ENCODE data around the gene NALF2. TPM values are rescaled to one million over a fixed set of nuclear protein-coding genes. Genes with fewer than 3 reads are reported as not detected.

NALF2 gene
- total RNA-seq, 1 donor, result not detected

DNA sequence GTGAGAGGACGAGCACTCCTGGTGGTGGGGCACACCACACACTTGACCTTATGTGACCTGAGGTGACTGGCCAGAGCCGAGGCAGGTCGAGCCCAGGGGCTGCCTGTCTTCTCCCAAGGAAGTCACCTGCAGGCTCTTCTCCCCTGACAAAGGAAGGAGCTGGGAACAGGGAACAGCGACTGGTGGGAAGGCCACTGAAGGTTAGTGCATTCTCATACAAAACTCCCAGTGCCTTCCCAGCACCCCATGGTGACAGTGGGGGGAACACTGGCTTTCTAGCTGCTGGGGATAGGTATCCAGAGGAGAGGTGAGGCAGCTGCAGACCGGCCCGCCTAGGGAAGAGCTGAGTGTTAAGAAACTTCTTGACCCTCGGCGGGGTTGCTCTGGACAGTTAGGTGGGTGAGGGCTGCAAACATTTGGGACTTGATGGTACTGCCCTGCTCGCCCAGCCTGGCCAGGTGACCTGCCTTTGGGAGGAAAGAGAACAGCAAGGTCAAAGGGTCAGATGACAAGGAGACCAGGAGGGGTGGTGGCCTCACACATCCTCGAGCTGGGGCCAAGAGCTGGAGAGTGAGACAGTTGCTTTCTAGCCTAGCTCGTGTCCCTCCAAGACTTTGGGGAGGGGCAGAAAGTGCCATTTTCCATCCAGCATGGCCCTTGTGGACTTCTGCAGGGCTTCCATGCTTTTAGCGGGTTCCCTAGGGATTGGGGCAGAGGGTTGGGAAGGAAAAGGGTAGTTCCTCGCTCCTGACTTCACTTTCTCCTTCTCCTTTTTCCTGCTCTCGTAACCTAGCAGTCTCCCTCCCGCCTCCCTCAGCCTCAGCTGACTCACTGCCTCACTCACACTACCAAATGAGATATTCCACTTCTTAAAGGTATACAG lies 2.7 kb downstream of the NALF2 start:
- TF ChIP-seq, protein P1, sequence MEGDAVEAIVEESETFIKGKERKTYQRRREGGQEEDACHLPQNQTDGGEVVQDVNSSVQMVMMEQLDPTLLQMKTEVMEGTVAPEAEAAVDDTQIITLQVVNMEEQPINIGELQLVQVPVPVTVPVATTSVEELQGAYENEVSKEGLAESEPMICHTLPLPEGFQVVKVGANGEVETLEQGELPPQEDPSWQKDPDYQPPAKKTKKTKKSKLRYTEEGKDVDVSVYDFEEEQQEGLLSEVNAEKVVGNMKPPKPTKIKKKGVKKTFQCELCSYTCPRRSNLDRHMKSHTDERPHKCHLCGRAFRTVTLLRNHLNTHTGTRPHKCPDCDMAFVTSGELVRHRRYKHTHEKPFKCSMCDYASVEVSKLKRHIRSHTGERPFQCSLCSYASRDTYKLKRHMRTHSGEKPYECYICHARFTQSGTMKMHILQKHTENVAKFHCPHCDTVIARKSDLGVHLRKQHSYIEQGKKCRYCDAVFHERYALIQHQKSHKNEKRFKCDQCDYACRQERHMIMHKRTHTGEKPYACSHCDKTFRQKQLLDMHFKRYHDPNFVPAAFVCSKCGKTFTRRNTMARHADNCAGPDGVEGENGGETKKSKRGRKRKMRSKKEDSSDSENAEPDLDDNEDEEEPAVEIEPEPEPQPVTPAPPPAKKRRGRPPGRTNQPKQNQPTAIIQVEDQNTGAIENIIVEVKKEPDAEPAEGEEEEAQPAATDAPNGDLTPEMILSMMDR (IDR thresholded peaks at IDR 0.05; ENCODE audit: insufficient read depth, low read depth, low read length), result no peak
- no peak overlapping the region for H3K4me3 ChIP-seq (ENCODE audit: low read depth, low read length)
- DNase-seq (ENCODE audit: low read depth), result no peak

- no peak for DNase-seq (ENCODE audit: low read depth)
- TF ChIP-seq, protein P1 (IDR thresholded peaks at IDR 0.05; ENCODE audit: insufficient read depth, low read depth, low read length), result no peak
- H3K4me3 ChIP-seq (ENCODE audit: low read depth, low read length), result no peak overlapping the region
These were observed 3.3 kb downstream of the NALF2 start for GRCh38 chrX:69507500-69507789.

- H3K4me3 ChIP-seq (ENCODE audit: low read depth, low read length), result no peak overlapping the region
- TF ChIP-seq, protein P1 (IDR thresholded peaks at IDR 0.05; ENCODE audit: insufficient read depth, low read depth, low read length), result no peak
- DNase-seq (ENCODE audit: low read depth), result no peak
These were observed 4.5 kb downstream of the NALF2 start for GRCh38 chrX:69508610-69509009.

DNA sequence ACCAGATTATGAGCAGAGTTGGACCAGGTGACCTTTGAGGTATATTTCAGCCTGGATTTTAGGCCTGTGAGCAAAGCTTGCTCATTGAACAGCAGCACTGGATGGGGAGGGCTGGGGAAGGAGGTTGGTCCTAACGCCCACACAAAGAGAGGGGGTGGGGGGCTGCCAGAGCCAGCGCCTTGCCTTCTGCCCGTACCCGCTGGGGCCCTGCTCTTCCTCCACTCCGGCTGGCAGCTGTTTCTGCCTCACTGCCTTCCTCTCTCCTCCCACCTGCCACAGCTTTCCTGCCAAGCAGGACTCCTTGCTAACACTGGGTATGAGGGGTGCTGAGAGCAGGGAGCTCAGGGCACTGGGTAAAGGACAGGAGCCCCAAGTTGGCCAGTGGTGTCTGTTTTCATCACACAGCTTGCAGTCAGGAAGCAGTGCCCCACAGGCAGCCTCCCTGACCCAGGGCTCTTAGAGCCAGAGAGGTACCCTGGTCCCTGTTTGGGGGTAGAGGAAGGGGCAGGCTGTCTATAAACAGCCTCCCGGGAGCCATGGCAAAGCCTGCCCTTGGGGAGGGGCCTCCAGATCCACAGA lies 6.1 kb downstream of the NALF2 start:
- no peak for DNase-seq (ENCODE audit: low read depth)
- H3K4me3 ChIP-seq (ENCODE audit: low read depth, low read length), result no peak overlapping the region
- TF ChIP-seq, protein P1 (IDR thresholded peaks at IDR 0.05; ENCODE audit: insufficient read depth, low read depth, low read length), result no peak

- TF ChIP-seq, protein P1 (IDR thresholded peaks at IDR 0.05; ENCODE audit: insufficient read depth, low read depth, low read length), result no peak
- no peak overlapping the region for H3K4me3 ChIP-seq (ENCODE audit: low read depth, low read length)
- DNase-seq (ENCODE audit: low read depth), result no peak
These were observed 6.9 kb downstream of the NALF2 start for GRCh38 chrX:69510914-69511513.

DNA sequence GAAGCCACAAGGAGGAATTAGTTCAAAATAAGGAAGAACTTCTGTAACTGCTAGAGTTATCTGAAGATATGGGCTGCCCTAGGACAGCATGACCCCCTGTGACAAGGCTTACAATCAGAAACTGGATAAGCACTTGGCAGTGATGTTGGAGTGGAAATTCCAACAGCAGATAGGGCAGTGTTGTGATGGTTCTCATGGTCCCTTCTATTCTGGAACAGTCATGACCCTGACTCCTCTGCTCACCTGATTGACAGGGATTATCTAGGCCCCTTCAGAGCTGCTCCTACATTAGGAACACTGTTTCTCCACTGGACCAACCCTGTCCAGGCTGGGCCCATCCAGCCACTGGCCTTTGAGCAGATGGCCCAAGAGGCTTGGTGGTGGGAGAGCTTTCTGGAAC lies 17.9 kb downstream of the NALF2 start:
- TF ChIP-seq, protein P1 (IDR thresholded peaks at IDR 0.05; ENCODE audit: insufficient read depth, low read depth, low read length), result no peak
- DNase-seq (ENCODE audit: low read depth), result no peak
- H3K4me3 ChIP-seq (ENCODE audit: low read depth, low read length), result no peak overlapping the region

Measured in fibroblast of villous mesenchyme (primary cell).